Tibial nerve (tissue), 4 donors: Measurements from ENCODE around the gene GMDS. TPM values are rescaled to one million over a fixed set of nuclear protein-coding genes. Genes with fewer than 3 reads are reported as not detected.

Experiments
- DNase-seq, 2 donors: peaks; one replicate each; pipeline ENCODE4 v3.0.0-alpha.2; 2019; ENCODE audit warnings: low spot score in 2 of 2
- H3K27ac ChIP-seq, 4 donors: fragments of 200-600 bp; sonication (generic) in 3 of 4; one replicate each; pipeline ENCODE4 v1.5.1; 2017 to 2019; ENCODE audit warnings: mild to moderate bottlenecking in 1 of 4
- H3K27me3 ChIP-seq, 2 donors: fragments of 200-600 bp; sonication (generic) in 1 of 2; one replicate each; pipeline versions ENCODE4 v1.5.1 to v1.6.0; 2017 to 2019
- H3K36me3 ChIP-seq, 3 donors: fragments of 200-600 bp; sonication (generic); one replicate each; pipeline ENCODE4 v1.5.1; 2018 to 2019
- H3K4me1 ChIP-seq, 4 donors: fragments of 200-600 bp; sonication (generic) in 3 of 4; one replicate each; pipeline ENCODE4 v1.5.1; 2017 to 2019
- H3K4me3 ChIP-seq, 4 donors: fragments of 200-600 bp; sonication (generic) in 3 of 4; one replicate each; pipeline ENCODE4 v1.5.1; 2017 to 2019; ENCODE audit warnings: mild to moderate bottlenecking in 1 of 4, moderate library complexity in 1 of 4
- H3K9me3 ChIP-seq, 4 donors: fragments of 200-600 bp; sonication (generic) in 3 of 4; one replicate each; pipeline ENCODE4 v1.5.1; 2017 to 2019
- EP300 ChIP-seq, 2 donors: sonication (generic); formaldehyde crosslinking; IDR thresholded peaks; one replicate each; pipeline ENCODE4 v1.6.1; 2017; ENCODE audit warnings: antibody characterized with exemption in 2 of 2, mild to moderate bottlenecking in 1 of 2
- POLR2A ChIP-seq, 2 donors: fragments of 450-650 bp; IDR thresholded peaks; one replicate each; pipeline ENCODE4 v1.6.1; 2017; ENCODE audit warnings: antibody characterized with exemption in 2 of 2, mild to moderate bottlenecking in 2 of 2, moderate library complexity in 2 of 2
- WGBS, 2 donors: methylation state at CpG; one replicate each; pipeline ENCODE4 v1.1.5; 2018; 5-methylcytosine and 5-hydroxymethylcytosine counted together
- total RNA-seq, 4 donors: library from RNA; depleted of rRNA; stranded (reverse); fragments of >200 nt; gene quantifications; one replicate each; pipeline ENCODE4 v1.1.0, GENCODE V29; 2016
- TF ChIP-seq, protein P1 (sequence below), 5 experiments: fragments of 200-600 bp in 3 of 5; fragments of 450-650 bp in 2 of 5; sonication (generic) in 3 of 5; IDR thresholded peaks; one replicate each; pipeline ENCODE4 v1.5.1; 2016 to 2019; ENCODE audit warnings: antibody characterized with exemption in 5 of 5, mild to moderate bottlenecking in 3 of 5, moderate library complexity in 2 of 5

Gene GMDS
- total RNA-seq, 4 donors from 2014 or later, result 14.9 to 46.5 (median 32.8) TPM

DNA sequence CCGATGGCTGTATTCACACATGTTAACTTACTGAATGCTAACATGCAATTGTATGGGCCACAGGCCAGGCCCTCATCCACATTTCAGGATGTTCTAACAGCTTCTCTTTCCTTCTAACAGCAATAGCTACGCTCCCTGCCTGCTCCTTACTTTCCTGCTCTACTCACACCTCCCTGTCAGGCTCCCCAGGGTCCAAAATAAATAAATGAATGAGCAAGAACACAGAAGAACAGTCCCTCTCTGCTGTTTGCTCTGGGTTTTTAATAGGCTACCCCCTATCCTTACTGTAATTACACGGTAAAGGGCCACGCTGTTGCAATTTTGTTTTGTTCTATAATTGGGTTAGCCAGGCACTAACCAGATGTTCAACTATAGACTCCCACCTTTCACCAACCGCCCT, 135.6 kb downstream of the GMDS start:
- no peak overlapping the region for H3K4me3 ChIP-seq
- DNase-seq, result no peak
- H3K36me3 ChIP-seq, result no peaks in the 10 kb centered on the region
- H3K27me3 ChIP-seq, result no peaks in the 10 kb centered on the region
- TF ChIP-seq, protein P1, sequence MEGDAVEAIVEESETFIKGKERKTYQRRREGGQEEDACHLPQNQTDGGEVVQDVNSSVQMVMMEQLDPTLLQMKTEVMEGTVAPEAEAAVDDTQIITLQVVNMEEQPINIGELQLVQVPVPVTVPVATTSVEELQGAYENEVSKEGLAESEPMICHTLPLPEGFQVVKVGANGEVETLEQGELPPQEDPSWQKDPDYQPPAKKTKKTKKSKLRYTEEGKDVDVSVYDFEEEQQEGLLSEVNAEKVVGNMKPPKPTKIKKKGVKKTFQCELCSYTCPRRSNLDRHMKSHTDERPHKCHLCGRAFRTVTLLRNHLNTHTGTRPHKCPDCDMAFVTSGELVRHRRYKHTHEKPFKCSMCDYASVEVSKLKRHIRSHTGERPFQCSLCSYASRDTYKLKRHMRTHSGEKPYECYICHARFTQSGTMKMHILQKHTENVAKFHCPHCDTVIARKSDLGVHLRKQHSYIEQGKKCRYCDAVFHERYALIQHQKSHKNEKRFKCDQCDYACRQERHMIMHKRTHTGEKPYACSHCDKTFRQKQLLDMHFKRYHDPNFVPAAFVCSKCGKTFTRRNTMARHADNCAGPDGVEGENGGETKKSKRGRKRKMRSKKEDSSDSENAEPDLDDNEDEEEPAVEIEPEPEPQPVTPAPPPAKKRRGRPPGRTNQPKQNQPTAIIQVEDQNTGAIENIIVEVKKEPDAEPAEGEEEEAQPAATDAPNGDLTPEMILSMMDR (IDR thresholded peaks at IDR 0.05), result no peak
- TF ChIP-seq EP300 (IDR thresholded peaks at IDR 0.05) (no peak), POLR2A (IDR thresholded peaks at IDR 0.05) (no peak)
- 83 to 92% methylated on average over 5 of the region's 5 CpGs for WGBS, 2 donors
- peak overlapping the region in 1 of 4 donors; percentile 63 for H3K27ac ChIP-seq
- no peaks in the 10 kb centered on the region for H3K9me3 ChIP-seq
- H3K4me1 ChIP-seq, result peaks cover 0 to 17% (median 3%) of the 10 kb centered on the region in 4 donors

DNA sequence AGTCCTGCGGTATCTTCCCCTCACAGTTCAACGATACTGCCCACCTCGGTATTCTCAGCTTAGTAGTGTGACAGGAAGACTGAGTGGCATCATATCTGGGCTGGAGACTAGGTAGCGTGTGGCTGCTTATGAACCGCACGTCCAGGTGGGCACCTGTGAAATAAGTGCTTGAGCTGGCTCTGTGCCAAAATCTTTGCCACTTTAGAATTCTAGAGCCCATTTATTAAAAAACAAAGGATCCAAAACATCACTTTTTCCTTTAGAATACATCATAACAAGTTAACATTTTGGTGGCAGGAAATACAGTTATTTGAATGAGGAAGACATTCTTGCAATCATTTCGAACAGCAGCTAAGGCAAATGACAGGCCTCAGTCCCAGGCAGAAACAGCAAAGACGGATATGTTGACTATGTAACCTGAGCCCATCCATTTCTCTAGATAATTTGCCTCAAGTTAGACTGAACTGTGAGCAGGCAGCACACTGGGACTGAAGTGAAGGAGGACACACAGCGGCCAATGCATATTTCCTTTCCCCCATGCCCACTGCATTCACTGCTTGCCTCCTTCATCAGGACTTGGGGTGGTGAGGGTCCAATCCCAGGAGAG, 136.6 kb downstream of the GMDS start:
- no peaks in the 10 kb centered on the region for H3K9me3 ChIP-seq
- WGBS, 2 donors, result 91 to 93% methylated on average over 9 of the region's 9 CpGs
- no peaks in the 10 kb centered on the region for H3K36me3 ChIP-seq
- H3K27me3 ChIP-seq, result no peaks in the 10 kb centered on the region
- H3K4me3 ChIP-seq, result no peak overlapping the region
- no peak overlapping the region for H3K27ac ChIP-seq
- H3K4me1 ChIP-seq, result peaks cover 0 to 21% (median 3%) of the 10 kb centered on the region in 4 donors
- DNase-seq, result no peak
- no peak for TF ChIP-seq EP300 (IDR thresholded peaks at IDR 0.05)
- TF ChIP-seq POLR2A (IDR thresholded peaks at IDR 0.05), result no peak
- TF ChIP-seq, protein P1 (IDR thresholded peaks at IDR 0.05), result no peak

DNA sequence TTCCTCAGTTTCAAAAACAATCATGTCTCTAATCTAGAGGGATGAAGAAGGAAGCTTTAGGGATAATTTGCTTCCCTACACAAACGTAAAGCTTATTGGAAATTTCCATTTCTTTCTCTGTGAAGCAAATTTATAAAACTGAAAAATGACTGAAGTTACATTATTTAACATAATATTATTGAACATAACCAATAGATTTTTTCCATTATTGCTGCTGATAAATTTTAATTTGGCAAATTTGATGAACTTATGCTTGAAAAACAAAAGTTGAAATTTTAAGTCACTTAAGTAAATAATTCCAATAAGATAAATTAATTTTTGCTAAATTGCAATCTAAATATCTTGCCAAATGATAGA, 140.9 kb downstream of the GMDS start:
- WGBS, 2 donors, result 0 to 14% methylated on average over 1 of the region's 1 CpG
- H3K4me3 ChIP-seq, result no peak overlapping the region

DNA sequence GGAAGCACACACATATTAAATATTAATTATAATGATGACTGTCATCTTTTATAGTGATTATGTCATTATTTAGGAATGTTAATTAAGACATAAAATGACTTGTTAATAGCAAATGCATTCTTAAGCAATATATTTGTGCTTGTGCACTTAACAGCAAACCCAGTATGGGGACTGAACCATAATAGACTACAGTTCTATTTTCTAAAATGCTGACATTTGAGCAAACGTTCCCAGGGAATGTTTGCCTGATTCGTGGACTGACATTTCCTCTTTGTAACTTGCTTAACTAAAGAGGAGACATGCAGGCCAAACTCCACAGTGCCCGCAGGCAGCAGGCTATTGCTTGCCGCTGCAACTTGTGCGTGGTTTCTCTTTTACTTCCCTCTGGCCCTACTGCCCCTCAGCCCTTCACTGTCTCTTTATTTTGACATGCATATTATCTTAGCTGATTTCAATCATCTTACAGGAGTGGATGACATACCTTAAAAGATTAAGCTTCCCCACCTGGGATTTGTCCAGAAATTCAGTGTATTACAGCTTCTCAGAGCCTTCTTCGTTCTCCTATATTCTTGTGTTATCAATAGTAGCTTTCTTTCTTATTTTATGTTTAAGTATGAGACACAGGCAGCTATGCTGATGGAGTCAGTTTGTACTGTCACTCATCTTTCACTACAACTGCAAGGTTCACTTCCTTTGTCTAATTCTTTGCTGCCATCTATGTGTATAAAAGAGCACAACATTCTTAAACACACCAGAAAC, 141.5 kb downstream of the GMDS start:
- 22 to 29% methylated on average over 6 of the region's 6 CpGs for WGBS, 2 donors
- no peak for DNase-seq
- H3K4me3 ChIP-seq, result peak overlapping the region in 1 of 4 donors; percentile 10
- no peaks in the 10 kb centered on the region for H3K9me3 ChIP-seq
- no peaks in the 10 kb centered on the region for H3K27me3 ChIP-seq
- peaks cover 0 to 11% (median 0%) of the 10 kb centered on the region in 4 donors for H3K4me1 ChIP-seq
- H3K36me3 ChIP-seq, result no peaks in the 10 kb centered on the region
- peak overlapping the region in 1 of 4 donors; percentile 41 for H3K27ac ChIP-seq
- TF ChIP-seq EP300 (IDR thresholded peaks at IDR 0.05), result peak in 1 of 2 donors; percentile 32
- TF ChIP-seq POLR2A (IDR thresholded peaks at IDR 0.05), result no peak
- TF ChIP-seq, protein P1 (IDR thresholded peaks at IDR 0.05), result peak; percentile 34 to 70 (median 49)

More for the DNA sequence above, 140.9 kb downstream of the GMDS start:
- DNase-seq, result no peak
- Histone ChIP-seq H3K4me1 (peaks cover 0 to 11% (median 0%) of the 10 kb centered on the region in 4 donors), H3K36me3 (no peaks in the 10 kb centered on the region), H3K9me3 (no peaks in the 10 kb centered on the region), H3K27ac (no peak overlapping the region), H3K27me3 (no peaks in the 10 kb centered on the region)
- TF ChIP-seq, protein P1 (IDR thresholded peaks at IDR 0.05), result no peak
- TF ChIP-seq POLR2A (IDR thresholded peaks at IDR 0.05) (no peak), EP300 (IDR thresholded peaks at IDR 0.05) (no peak)

DNA sequence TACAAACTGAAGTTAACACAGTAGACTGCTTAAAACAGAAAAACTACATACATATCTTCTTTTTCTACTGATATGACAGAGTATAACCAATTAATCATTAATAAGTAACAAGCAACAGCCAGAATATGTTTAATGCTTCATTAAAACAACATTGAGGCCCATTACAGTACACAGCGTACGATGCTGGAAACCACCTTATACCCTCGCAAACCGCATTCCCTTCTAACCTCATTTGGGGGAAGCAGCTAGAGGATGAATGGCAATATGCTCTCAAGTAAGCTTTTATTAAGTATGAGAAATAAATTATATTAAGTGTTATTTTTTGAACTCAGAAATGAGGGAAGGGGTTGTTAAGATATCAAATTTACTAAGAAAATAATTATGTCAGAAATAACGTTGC, 142.4 kb downstream of the GMDS start:
- TF ChIP-seq, protein P1 (IDR thresholded peaks at IDR 0.05), result no peak
- no peak for TF ChIP-seq POLR2A (IDR thresholded peaks at IDR 0.05)
- no peak for TF ChIP-seq EP300 (IDR thresholded peaks at IDR 0.05)
- H3K27ac ChIP-seq, result peak overlapping the region in 2 of 4 donors; percentile 30 to 41
- H3K9me3 ChIP-seq, result no peaks in the 10 kb centered on the region
- peaks cover 0 to 11% (median 0%) of the 10 kb centered on the region in 4 donors for H3K4me1 ChIP-seq
- H3K4me3 ChIP-seq, result no peak overlapping the region
- no peaks in the 10 kb centered on the region for H3K36me3 ChIP-seq
- 86 to 88% methylated on average over 5 of the region's 5 CpGs for WGBS, 2 donors
- H3K27me3 ChIP-seq, result no peaks in the 10 kb centered on the region
- no peak for DNase-seq
